MCF 10A (cell line): ENCODE measurements around the gene ARHGEF11. TPM values are rescaled to one million over a fixed set of nuclear protein-coding genes. Genes with fewer than 3 reads are reported as not detected.

Experiments used
- BruUV-seq: library from RNA; stranded (reverse); fragments of 400-500 nt; replicated peaks from 2 replicates; lab custom pipeline; 2021; lab: Mats Ljungman, UMichigan
- CTCF ChIA-PET: fragments of 300-600 bp; sonication (Branson Sonifier 250); formaldehyde crosslinking; extraction: SDS; loops from one replicate; lab custom pipeline; 2021; ENCODE audit warnings: antibody characterized with exemption, inconsistent platforms; lab: Yijun Ruan, JAX
- POLR2A ChIA-PET: fragments of 300-600, 350-650 bp; sonication (Branson Sonifier 250); formaldehyde crosslinking; extraction: SDS; loops from one replicate; lab custom pipeline; 2020; ENCODE audit warnings: antibody characterized with exemption, inconsistent platforms; lab: Yijun Ruan, JAX
- DNase-seq: peaks from one replicate; pipeline ENCODE4 v3.0.0-alpha.2; 2018; ENCODE audit not compliant: unreplicated experiment
- H3K27ac Mint-ChIP-seq: one replicate; pipeline ENCODE4 v1.8.0; 2022; ENCODE audit warnings: mild to moderate bottlenecking, low read depth, mixed read lengths; ENCODE audit not compliant: unreplicated experiment
- H3K27me3 Mint-ChIP-seq: one replicate; pipeline ENCODE4 v1.8.0; 2022; ENCODE audit warnings: mixed read lengths; ENCODE audit not compliant: insufficient read depth, unreplicated experiment
- H3K36me3 Mint-ChIP-seq: one replicate; pipeline ENCODE4 v1.8.0; 2022; ENCODE audit warnings: mild to moderate bottlenecking, moderate library complexity, mixed read lengths; ENCODE audit not compliant: insufficient read depth, unreplicated experiment
- H3K4me1 Mint-ChIP-seq: one replicate; pipeline ENCODE4 v1.8.0; 2022; ENCODE audit warnings: mixed read lengths; ENCODE audit not compliant: insufficient read depth, unreplicated experiment
- H3K4me3 Mint-ChIP-seq: one replicate; pipeline ENCODE4 v1.8.0; 2022; ENCODE audit warnings: mild to moderate bottlenecking, moderate library complexity, mixed read lengths; ENCODE audit not compliant: unreplicated experiment
- H3K9me3 Mint-ChIP-seq: one replicate; pipeline ENCODE4 v1.8.0; 2022; ENCODE audit warnings: mixed read lengths; ENCODE audit not compliant: unreplicated experiment
- CTCF ChIP-seq: fragments of 200-600 bp; IDR thresholded peaks from one replicate; pipeline ENCODE4 v1.8.0; 2022; ENCODE audit warnings: antibody characterized with exemption, mild to moderate bottlenecking; ENCODE audit not compliant: unreplicated experiment
- intact Hi-C: fragments of 100-400 bp; cut with micrococcal nuclease; formaldehyde crosslinking; loops from 2 replicates; pipeline ENCODE4 v1.14.1; 2022
- total RNA-seq: library from RNA; stranded (reverse); gene quantifications from 2 replicates; pipeline ENCODE4 v1.2.3, GENCODE V29; 2022

Gene ARHGEF11
- total RNA-seq, 1 experiment from 2014 or later, result 34.5 TPM

DNA sequence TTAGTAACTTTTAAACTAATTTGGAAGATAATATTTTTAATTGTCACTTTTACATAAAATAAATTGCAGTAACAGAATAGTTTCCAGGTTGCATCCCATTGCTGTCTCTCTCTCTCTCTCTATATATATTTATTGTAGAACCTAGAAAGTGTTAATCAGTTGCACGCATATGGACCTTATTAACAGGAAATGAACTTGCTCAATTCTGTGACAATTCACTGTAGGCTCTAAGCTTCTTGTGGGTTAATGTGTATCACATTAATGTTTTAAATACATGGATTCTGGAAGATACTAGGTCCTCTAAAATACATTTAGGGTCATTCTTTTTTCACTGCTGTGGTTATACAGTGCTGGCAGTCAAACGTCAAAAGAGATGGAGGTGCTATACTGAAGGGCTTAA is 92.0 kb downstream of the ARHGEF11 start:
- DNase-seq, result no peak
- POLR2A ChIA-PET, result interaction anchor here (0.8 kb wide), 2 partner anchors 13 to 157 kb away, joined by 3 read pairs; no protein-coding TSS in a partner anchor
- no TSS peak for BruUV-seq
- no peak overlapping the region for H3K27ac Mint-ChIP-seq
- no peak for TF ChIP-seq CTCF
- intact Hi-C loops, result no loop called here
- no peak overlapping the region for H3K4me3 Mint-ChIP-seq
- H3K36me3 Mint-ChIP-seq, result peaks cover 72% of the 10 kb centered on the region
- CTCF ChIA-PET, result interaction anchor here (0.6 to 1.0 kb wide), 4 partner anchors 15 to 403 kb away, joined by 3 read pairs; no protein-coding TSS in a partner anchor
- H3K4me1 Mint-ChIP-seq, result peaks cover 4% of the 10 kb centered on the region
- H3K27me3 Mint-ChIP-seq, result no peaks in the 10 kb centered on the region
- no peaks in the 10 kb centered on the region for H3K9me3 Mint-ChIP-seq

DNA sequence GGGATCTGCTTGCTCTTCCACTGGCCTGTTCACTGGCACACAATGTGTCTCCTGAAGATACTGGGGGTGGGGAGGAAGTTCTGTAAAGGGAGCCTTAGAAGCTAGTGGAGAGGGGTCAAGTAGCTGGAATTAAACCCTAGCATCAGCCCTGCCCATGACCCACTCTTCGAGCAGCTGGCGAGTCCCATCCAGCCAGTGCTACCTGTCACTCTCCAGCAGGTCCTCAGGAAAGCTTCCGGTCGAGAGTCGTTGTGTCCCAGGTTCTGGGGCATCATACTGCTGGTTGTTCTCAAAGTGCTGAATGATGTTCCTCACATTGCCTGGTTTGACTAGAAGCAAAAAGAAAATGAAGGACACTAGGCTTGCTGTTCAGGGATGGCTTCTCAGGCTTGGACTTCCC is 94.2 kb downstream of the ARHGEF11 start:
- no TSS peak for BruUV-seq
- Mint-ChIP-seq H3K27ac (no peak overlapping the region), H3K4me1 (no peaks in the 10 kb centered on the region), H3K27me3 (no peaks in the 10 kb centered on the region), H3K9me3 (no peaks in the 10 kb centered on the region), H3K4me3 (no peak overlapping the region), H3K36me3 (peaks cover 66% of the 10 kb centered on the region)
- ChIA-PET POLR2A (interaction anchor here (0.8 kb wide), 1 partner anchor 47 kb away, joined by 3 read pairs; no protein-coding TSS in a partner anchor), CTCF (interaction anchor here (0.6 to 1.3 kb wide), 3 partner anchors 113 to 156 kb away, joined by 3 read pairs; no protein-coding TSS in a partner anchor)
- intact Hi-C loops, result no loop called here
- no peak for DNase-seq
- TF ChIP-seq CTCF, result no peak

DNA sequence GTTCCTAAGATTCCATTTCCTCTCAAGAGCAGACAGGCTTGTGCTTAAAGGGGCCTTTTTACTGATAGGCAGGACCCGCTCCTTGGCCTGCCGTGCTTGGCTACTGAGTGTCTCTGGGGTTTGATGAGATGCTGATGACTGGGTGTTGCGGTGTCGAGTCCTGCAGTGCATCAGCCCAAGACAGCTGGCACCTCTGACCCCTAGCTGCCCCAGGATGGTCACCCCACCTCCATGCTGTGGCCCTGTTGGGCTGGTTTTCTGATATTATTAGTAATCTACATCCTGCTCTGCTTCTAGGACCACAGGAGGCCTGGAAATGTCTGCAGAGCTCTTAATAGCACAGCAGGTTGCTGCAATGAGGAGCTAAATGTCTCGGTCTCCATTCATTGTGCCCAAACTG is 96.4 kb downstream of the ARHGEF11 start:
- Mint-ChIP-seq H3K36me3 (peaks cover 70% of the 10 kb centered on the region), H3K27ac (no peak overlapping the region), H3K4me1 (no peaks in the 10 kb centered on the region), H3K27me3 (no peaks in the 10 kb centered on the region), H3K9me3 (no peaks in the 10 kb centered on the region), H3K4me3 (no peak overlapping the region)
- intact Hi-C loops, result no loop called here
- DNase-seq, result no peak
- TF ChIP-seq CTCF, result no peak
- CTCF ChIA-PET, result interaction anchor here (0.6 to 1.3 kb wide), 8 partner anchors 11 to 272 kb away, joined by 3 to 7 read pairs (median 3); no protein-coding TSS in a partner anchor
- BruUV-seq, result no TSS peak
- POLR2A ChIA-PET, result interaction anchor here (0.7 to 1.4 kb wide), 2 partner anchors 206 to 207 kb away, joined by 3 to 4 read pairs; no protein-coding TSS in a partner anchor

DNA sequence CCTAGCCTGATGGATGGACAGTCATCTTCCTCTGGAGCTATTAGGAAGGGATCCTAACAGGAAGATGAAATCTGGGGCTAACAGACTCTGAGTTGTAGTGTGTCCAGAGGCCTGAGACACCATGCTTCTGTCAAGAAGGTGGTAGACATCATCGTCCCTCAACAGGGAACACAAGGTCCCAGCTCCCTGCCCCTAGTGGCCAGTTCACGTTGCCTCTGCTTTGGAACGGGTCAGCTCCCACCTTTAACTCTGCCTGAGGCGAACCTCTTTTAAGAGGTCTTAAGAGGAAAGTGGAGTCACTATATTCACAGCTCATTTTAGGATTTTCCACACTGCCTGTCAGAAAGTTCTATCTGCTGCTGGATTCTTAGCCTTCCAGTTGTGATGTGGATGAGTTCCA is 96.8 kb downstream of the ARHGEF11 start:
- TF ChIP-seq CTCF, result peak; percentile 5
- H3K36me3 Mint-ChIP-seq, result peaks cover 66% of the 10 kb centered on the region
- POLR2A ChIA-PET, result interaction anchor here (1.4 kb wide), 1 partner anchor 208 kb away, joined by 3 read pairs; no protein-coding TSS in a partner anchor

More for the DNA sequence above, 96.8 kb downstream of the ARHGEF11 start:
- intact Hi-C loops, result no loop called here
- H3K9me3 Mint-ChIP-seq, result no peaks in the 10 kb centered on the region
- no peaks in the 10 kb centered on the region for H3K4me1 Mint-ChIP-seq
- no peaks in the 10 kb centered on the region for H3K27me3 Mint-ChIP-seq
- no TSS peak for BruUV-seq
- DNase-seq, result no peak
- no peak overlapping the region for H3K4me3 Mint-ChIP-seq
- no peak overlapping the region for H3K27ac Mint-ChIP-seq
- CTCF ChIA-PET, result interaction anchor here (0.6 to 1.9 kb wide), 10 partner anchors 9 to 271 kb away, joined by 3 to 7 read pairs (median 3); no protein-coding TSS in a partner anchor
